HEK293 (cell line): ENCODE data around the gene SDC3.
A peak's percentile ranks its signal among the peaks of the same experiment; 100 is the strongest.

Experiments used
- CTCF ChIA-PET: fragments of 350-600 bp; formaldehyde crosslinking; extraction: SDS; loops from one replicate; lab custom pipeline; 2021; ENCODE audit warnings: antibody characterized with exemption; lab: Yijun Ruan, JAX
- POLR2A ChIA-PET: fragments of 300-600 bp; formaldehyde crosslinking; extraction: SDS; loops from one replicate; lab custom pipeline; 2020; ENCODE audit warnings: antibody characterized with exemption, inconsistent platforms; lab: Yijun Ruan, JAX
- H3K27ac ChIP-seq: fragments of 200-500 bp; sonication (Bioruptor generic); 2 replicates; pipeline ENCODE4 v1.5.1; 2014; ENCODE audit warnings: low read depth, low read length, control low read depth, inconsistent platforms; ENCODE audit errors: extremely low read depth
- H3K36me3 ChIP-seq, 2 experiments: fragments of 200-500 bp in 1 of 2; sonication (Bioruptor generic) in 1 of 2; 1 replicate in 1 of 2; 2 replicates in 1 of 2; pipeline ENCODE4 v1.5.1; 2014 to 2017; ENCODE audit warnings: inconsistent platforms in 2 of 2, low read length in 2 of 2; ENCODE audit not compliant: control insufficient read depth in 2 of 2, insufficient read depth in 1 of 2
- H3K4me1 ChIP-seq: fragments of 200-500 bp; sonication (Bioruptor generic); 2 replicates; pipeline ENCODE4 v1.5.1; 2014; ENCODE audit warnings: mild to moderate bottlenecking, low read length, inconsistent platforms; ENCODE audit not compliant: control insufficient read depth, insufficient read depth
- H3K4me3 ChIP-seq: 2 replicates; pipeline ENCODE4 v1.5.1; 2011; ENCODE audit warnings: low read depth, mild to moderate bottlenecking, control low read depth, low read length, moderate library complexity
- H3K9me3 ChIP-seq: fragments of 200-500 bp; sonication (Bioruptor generic); 2 replicates; pipeline ENCODE4 v1.5.1; 2014; ENCODE audit warnings: low read depth, low read length, inconsistent platforms; ENCODE audit not compliant: control insufficient read depth, insufficient read depth
- GLI4 ChIP-seq: fragments of 450-650 bp; formaldehyde crosslinking; IDR thresholded peaks from 2 replicates; pipeline ENCODE4 v1.5.1; 2016; ENCODE audit warnings: missing biosample characterization, missing genetic modification characterization
- GLIS1 ChIP-seq: fragments of 450-650 bp; formaldehyde crosslinking; IDR thresholded peaks from 2 replicates; pipeline ENCODE4 v1.5.1; 2016; ENCODE audit warnings: missing biosample characterization, missing genetic modification characterization
- HOXC10 ChIP-seq: sonication (generic); formaldehyde crosslinking; IDR thresholded peaks from 2 replicates; pipeline ENCODE4 v1.8.1; 2023; ENCODE audit warnings: mild to moderate bottlenecking, missing genetic modification reagents
- KLF16 ChIP-seq: fragments of 450-650 bp; formaldehyde crosslinking; IDR thresholded peaks from 2 replicates; pipeline ENCODE4 v1.5.1; 2017; ENCODE audit warnings: missing biosample characterization, missing genetic modification characterization
- KLF17 ChIP-seq: fragments of 450-650 bp; formaldehyde crosslinking; IDR thresholded peaks from 2 replicates; pipeline ENCODE4 v1.5.1; 2016; ENCODE audit warnings: missing biosample characterization, missing genetic modification characterization
- SCRT1 ChIP-seq: fragments of 450-650 bp; formaldehyde crosslinking; IDR thresholded peaks from 2 replicates; pipeline ENCODE4 v1.5.1; 2016; ENCODE audit warnings: missing biosample characterization, missing genetic modification characterization, borderline replicate concordance
- SCRT2 ChIP-seq: fragments of 450-650 bp; formaldehyde crosslinking; IDR thresholded peaks from 2 replicates; pipeline ENCODE4 v1.5.1; 2016; ENCODE audit warnings: missing biosample characterization, missing genetic modification characterization
- ZBTB26 ChIP-seq: fragments of 450-650 bp; formaldehyde crosslinking; optimal IDR thresholded peaks from 2 replicates; pipeline ENCODE3; 2016; ENCODE audit warnings: missing biosample characterization, mild to moderate bottlenecking, missing genetic modification characterization
- ZNF155 ChIP-seq: fragments of 450-650 bp; formaldehyde crosslinking; IDR thresholded peaks from 2 replicates; pipeline ENCODE4 v1.5.1; 2016; ENCODE audit warnings: missing biosample characterization, missing genetic modification characterization
- ZNF18 ChIP-seq: fragments of 450-650 bp; formaldehyde crosslinking; IDR thresholded peaks from 2 replicates; pipeline ENCODE4 v1.5.1; 2016; ENCODE audit warnings: missing biosample characterization, missing genetic modification characterization
- ZNF292 ChIP-seq: fragments of 450-650 bp; formaldehyde crosslinking; IDR thresholded peaks from 2 replicates; pipeline ENCODE4 v1.5.1; 2016; ENCODE audit warnings: low read depth, missing biosample characterization, missing genetic modification characterization, borderline replicate concordance
- ZNF391 ChIP-seq: fragments of 450-650 bp; formaldehyde crosslinking; IDR thresholded peaks from 2 replicates; pipeline ENCODE4 v1.5.1; 2016; ENCODE audit warnings: low read depth, missing biosample characterization, missing genetic modification characterization, borderline replicate concordance
- ZNF571 ChIP-seq: fragments of 450-650 bp; formaldehyde crosslinking; IDR thresholded peaks from 2 replicates; pipeline ENCODE4 v1.5.0; 2017; ENCODE audit warnings: missing biosample characterization, missing genetic modification characterization
- ZNF626 ChIP-seq: fragments of 450-650 bp; sonication (Bioruptor Pico); formaldehyde crosslinking; IDR thresholded peaks from 2 replicates; pipeline ENCODE4 v1.5.1; 2018; ENCODE audit warnings: missing biosample characterization, missing genetic modification characterization, inconsistent platforms
- ZNF660 ChIP-seq: fragments of 450-650 bp; IDR thresholded peaks from 2 replicates; pipeline ENCODE4 v1.5.1; 2018; ENCODE audit warnings: missing biosample characterization, mild to moderate bottlenecking, missing genetic modification characterization
- ZNF701 ChIP-seq: fragments of 450-650 bp; formaldehyde crosslinking; IDR thresholded peaks from 2 replicates; pipeline ENCODE4 v1.5.1; 2016; ENCODE audit warnings: missing biosample characterization, missing genetic modification characterization
- TF ChIP-seq, protein P1 (sequence below): fragments of 450-650 bp; formaldehyde crosslinking; IDR thresholded peaks from 2 replicates; pipeline ENCODE4 v1.5.1; 2016; ENCODE audit warnings: missing biosample characterization, missing genetic modification characterization
- TF ChIP-seq, protein P2 (sequence below): fragments of 450-650 bp; formaldehyde crosslinking; IDR thresholded peaks from 2 replicates; pipeline ENCODE4 v1.5.1; 2017; ENCODE audit warnings: missing biosample characterization, missing genetic modification characterization

SDC3 gene

GRCh38 chr1:30878559-30878958 is 30.0 kb downstream of the SDC3 start:
- no peak overlapping the region for H3K27ac ChIP-seq
- TF ChIP-seq SCRT1 (tag by site-specific recombination) (peak; percentile 28; the same call in 1 of the 2 replicates), KLF16 (no peak), SCRT2 (tag by site-specific recombination) (peak; percentile 86)
- POLR2A ChIA-PET = no interaction called here
- no peaks in the 10 kb centered on the region for H3K9me3 ChIP-seq
- CTCF ChIA-PET = interaction anchor here (0.8 kb wide), 1 partner anchor 99 kb away, joined by 3 read pairs; no protein-coding TSS in a partner anchor
- peaks cover 0 to 26% of the 10 kb centered on the region in 2 experiments; a peak in 1 of 3 replicates for H3K36me3 ChIP-seq
- no peak overlapping the region for H3K4me3 ChIP-seq
- peaks cover 8% of the 10 kb centered on the region for H3K4me1 ChIP-seq

- no peak overlapping the region for H3K27ac ChIP-seq
These were observed 30.5 kb downstream of the SDC3 start for GRCh38 chr1:30878016-30878415.

GRCh38 chr1:30877205-30877912 is 31.2 kb downstream of the SDC3 start:
- TF ChIP-seq ZNF626 (tag by site-specific recombination) = no peak
- no peak for TF ChIP-seq ZNF155
- TF ChIP-seq ZNF701 (tag by site-specific recombination) = no peak
- TF ChIP-seq ZNF660 (tag by site-specific recombination) = no peak
- TF ChIP-seq GLIS1 = no peak
- no peak for TF ChIP-seq HOXC10 (CRISPR knock-in tag)
- TF ChIP-seq, protein P1, sequence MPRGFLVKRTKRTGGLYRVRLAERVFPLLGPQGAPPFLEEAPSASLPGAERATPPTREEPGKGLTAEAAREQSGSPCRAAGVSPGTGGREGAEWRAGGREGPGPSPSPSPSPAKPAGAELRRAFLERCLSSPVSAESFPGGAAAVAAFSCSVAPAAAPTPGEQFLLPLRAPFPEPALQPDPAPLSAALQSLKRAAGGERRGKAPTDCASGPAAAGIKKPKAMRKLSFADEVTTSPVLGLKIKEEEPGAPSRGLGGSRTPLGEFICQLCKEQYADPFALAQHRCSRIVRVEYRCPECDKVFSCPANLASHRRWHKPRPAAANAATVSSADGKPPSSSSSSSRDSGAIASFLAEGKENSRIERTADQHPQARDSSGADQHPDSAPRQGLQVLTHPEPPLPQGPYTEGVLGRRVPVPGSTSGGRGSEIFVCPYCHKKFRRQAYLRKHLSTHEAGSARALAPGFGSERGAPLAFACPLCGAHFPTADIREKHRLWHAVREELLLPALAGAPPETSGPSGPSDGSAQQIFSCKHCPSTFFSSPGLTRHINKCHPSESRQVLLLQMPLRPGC (tag by site-specific recombination) = 0 out of 2 replicates have a peak, but pooled peaks have one; percentile 35
- no peak for TF ChIP-seq ZNF571
- peaks cover 8% of the 10 kb centered on the region for H3K4me1 ChIP-seq
- H3K9me3 ChIP-seq = no peaks in the 10 kb centered on the region
- H3K36me3 ChIP-seq = peaks cover 0 to 37% of the 10 kb centered on the region in 2 experiments; a peak in 1 of 3 replicates
- ChIA-PET POLR2A (interaction anchor here (0.6 kb wide), 1 partner anchor 34 kb away, joined by 3 read pairs; no protein-coding TSS in a partner anchor), CTCF (interaction anchor here (0.7 to 1.4 kb wide), 4 partner anchors 30 to 76 kb away, joined by 3 to 5 read pairs (median 5); no protein-coding TSS in a partner anchor)
- no peak overlapping the region for H3K4me3 ChIP-seq
- H3K27ac ChIP-seq = no peak overlapping the region

More at GRCh38 chr1:30878016-30878415, 30.5 kb downstream of the SDC3 start:
- Histone ChIP-seq H3K4me3 (no peak overlapping the region), H3K4me1 (peaks cover 8% of the 10 kb centered on the region), H3K36me3 (peaks cover 0 to 31% of the 10 kb centered on the region in 2 experiments; a peak in 1 of 3 replicates), H3K9me3 (no peaks in the 10 kb centered on the region)
- ChIA-PET POLR2A (interaction anchor here (0.6 kb wide), 1 partner anchor 35 kb away, joined by 3 read pairs; no protein-coding TSS in a partner anchor), CTCF (interaction anchor here (0.8 to 1.4 kb wide), 3 partner anchors 29 to 98 kb away, joined by 3 to 5 read pairs (median 5); no protein-coding TSS in a partner anchor)
- TF ChIP-seq ZNF292 (tag by site-specific recombination) (no peak), SCRT2 (tag by site-specific recombination) (0 out of 2 replicates have a peak, but pooled peaks have one; percentile 8)

DNA sequence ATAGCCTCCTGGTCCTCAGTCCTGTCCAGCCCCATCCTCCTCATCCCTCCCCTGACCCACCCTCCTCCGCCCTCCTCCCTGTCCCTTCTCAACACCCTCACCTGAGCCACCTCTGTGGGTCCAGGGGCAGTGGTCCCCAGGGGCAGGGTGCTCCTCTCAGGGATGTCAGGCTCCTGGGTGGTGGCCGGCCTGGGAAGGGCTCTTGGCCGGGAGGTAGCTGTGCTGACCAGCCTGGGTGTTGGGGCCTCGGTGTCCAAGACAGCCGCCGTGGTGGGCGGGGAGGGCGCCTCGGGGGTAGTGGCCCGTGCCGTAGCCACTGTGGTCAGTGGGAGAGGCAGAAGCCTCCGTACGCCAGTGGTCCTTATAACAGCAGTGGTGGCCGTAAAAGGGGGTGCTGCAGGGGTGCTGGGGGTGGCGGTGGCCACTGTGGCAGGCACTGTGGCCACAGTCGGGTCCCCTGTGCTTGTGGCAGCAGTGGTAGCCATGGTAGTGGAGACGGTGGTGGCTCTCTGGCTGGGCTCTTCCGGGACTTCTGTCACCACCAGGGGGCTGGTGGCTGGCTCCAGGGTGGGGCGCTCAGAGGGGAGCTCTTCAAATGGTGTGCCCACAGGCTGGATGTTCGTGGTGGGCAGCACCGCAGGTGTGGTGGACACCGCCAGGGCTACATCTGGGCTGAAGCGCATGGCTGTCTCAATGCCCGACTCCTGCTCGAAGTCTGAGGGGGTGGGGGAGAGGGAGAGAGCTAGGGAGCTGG is 31.9 kb downstream of the SDC3 start:
- POLR2A ChIA-PET = no interaction called here
- H3K27ac ChIP-seq = no peak overlapping the region
- H3K36me3 ChIP-seq = peaks cover 0 to 43% of the 10 kb centered on the region in 2 experiments; a peak in 1 of 3 replicates
- no peaks in the 10 kb centered on the region for H3K9me3 ChIP-seq
- CTCF ChIA-PET = interaction anchor here (0.7 to 1.4 kb wide), 4 partner anchors 30 to 75 kb away, joined by 3 to 5 read pairs (median 5); no protein-coding TSS in a partner anchor
- no peak overlapping the region for H3K4me3 ChIP-seq
- H3K4me1 ChIP-seq = peaks cover 8% of the 10 kb centered on the region
- TF ChIP-seq ZBTB26 (tag by site-specific recombination) = no peak
- TF ChIP-seq, protein P2, sequence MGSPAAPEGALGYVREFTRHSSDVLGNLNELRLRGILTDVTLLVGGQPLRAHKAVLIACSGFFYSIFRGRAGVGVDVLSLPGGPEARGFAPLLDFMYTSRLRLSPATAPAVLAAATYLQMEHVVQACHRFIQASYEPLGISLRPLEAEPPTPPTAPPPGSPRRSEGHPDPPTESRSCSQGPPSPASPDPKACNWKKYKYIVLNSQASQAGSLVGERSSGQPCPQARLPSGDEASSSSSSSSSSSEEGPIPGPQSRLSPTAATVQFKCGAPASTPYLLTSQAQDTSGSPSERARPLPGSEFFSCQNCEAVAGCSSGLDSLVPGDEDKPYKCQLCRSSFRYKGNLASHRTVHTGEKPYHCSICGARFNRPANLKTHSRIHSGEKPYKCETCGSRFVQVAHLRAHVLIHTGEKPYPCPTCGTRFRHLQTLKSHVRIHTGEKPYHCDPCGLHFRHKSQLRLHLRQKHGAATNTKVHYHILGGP (tag by site-specific recombination) = no peak
- no peak for TF ChIP-seq KLF17 (tag by site-specific recombination)
- no peak for TF ChIP-seq GLI4 (tag by site-specific recombination)
- TF ChIP-seq ZNF391 (tag by site-specific recombination) = no peak
- no peak for TF ChIP-seq ZNF18
